Right lobe of liver (tissue), 6 donors: ENCODE data around the gene FAM217A. TPM values are rescaled to one million over a fixed set of nuclear protein-coding genes. Genes with fewer than 3 reads are reported as not detected.

Source experiments
- ATAC-seq, 4 donors: fragments of 200-7000 bp; cut with Tn5 transposase; one replicate each; pipeline ENCODE4 v1.9.1; 2020; ENCODE audit warnings: mild to moderate bottlenecking in 4 of 4, moderate library complexity in 4 of 4
- DNase-seq, 3 donors: peaks; one replicate each; pipeline ENCODE4 v3.0.0-alpha.2; 2020
- H3K27ac ChIP-seq, 3 donors: fragments of 200-600 bp; one replicate each; pipeline ENCODE4 v1.8.0; 2022
- H3K27me3 ChIP-seq, 2 donors: fragments of 200-600 bp; one replicate each; pipeline ENCODE4 v1.8.0; 2022
- H3K36me3 ChIP-seq, 4 donors: fragments of 200-600 bp; sonication (generic) in 1 of 4; one replicate each; pipeline versions ENCODE4 v1.5.1 to v1.8.0; 2017 to 2022; ENCODE audit warnings: control low read depth in 1 of 4
- H3K4me1 ChIP-seq, 4 donors: fragments of 200-600 bp; sonication (generic) in 1 of 4; one replicate each; pipeline versions ENCODE4 v1.5.1 to v1.8.0; 2017 to 2022; ENCODE audit warnings: control low read depth in 1 of 4
- H3K4me3 ChIP-seq, 3 donors: fragments of 200-600 bp; one replicate each; pipeline ENCODE4 v1.8.0; 2022
- H3K9me3 ChIP-seq, 4 donors: fragments of 200-600 bp; sonication (generic) in 1 of 4; one replicate each; pipeline versions ENCODE4 v1.5.1 to v1.8.0; 2017 to 2022; ENCODE audit warnings: control low read depth in 1 of 4
- CTCF ChIP-seq, 4 donors: fragments of 200-600 bp in 3 of 4; fragments of 450-650 bp in 1 of 4; IDR thresholded peaks; one replicate each; pipeline versions ENCODE4 v1.5.1 to v1.8.0; 2016 to 2022; ENCODE audit warnings: antibody characterized with exemption in 4 of 4, mild to moderate bottlenecking in 2 of 4
- POLR2A ChIP-seq: fragments of 450-650 bp; IDR thresholded peaks from one replicate; pipeline ENCODE4 v1.6.1; 2017; ENCODE audit warnings: antibody characterized with exemption, mild to moderate bottlenecking
- WGBS: methylation state at CpG from one replicate; pipeline ENCODE4 v1.1.6; 2018; ENCODE audit warnings: low coverage, low lambda C conversion rate; ENCODE audit not compliant: insufficient coverage; ENCODE audit errors: missing lambda C conversion rate; 5-methylcytosine and 5-hydroxymethylcytosine counted together
- intact Hi-C, 2 donors: fragments of 100-400 bp; cut with DNase I; formaldehyde crosslinking; loops; one replicate each; pipeline versions ENCODE4 v1.11.2 to v1.14.1; 2022
- total RNA-seq, 6 experiments: library from RNA; depleted of rRNA in 2 of 6; stranded (reverse); fragments of >200 nt in 2 of 6; fragmentation: NEBNext Ultra II Directional in 3 of 6; extraction: Animal tissue kit (Norgen Biotek cat#: 25700) in 3 of 6; gene quantifications; one replicate each; pipeline versions ENCODE4 v1.1.0 to v1.2.4, GENCODE V29; 2016 to 2023
- donor health status: DM: no; HTN: yes; CAD: no.
- donor health status: DM: no; HTN: no; CAD: no.
- donor health status: DM: no; HTN: no; CAD: no.
- donor health status: DM: no; HTN: yes; CAD: no.
- donor health status: DM: no; HTN: yes; CAD: no.

The FAM217A gene
- total RNA-seq, 6 experiments from 2014 or later, result not detected

DNA sequence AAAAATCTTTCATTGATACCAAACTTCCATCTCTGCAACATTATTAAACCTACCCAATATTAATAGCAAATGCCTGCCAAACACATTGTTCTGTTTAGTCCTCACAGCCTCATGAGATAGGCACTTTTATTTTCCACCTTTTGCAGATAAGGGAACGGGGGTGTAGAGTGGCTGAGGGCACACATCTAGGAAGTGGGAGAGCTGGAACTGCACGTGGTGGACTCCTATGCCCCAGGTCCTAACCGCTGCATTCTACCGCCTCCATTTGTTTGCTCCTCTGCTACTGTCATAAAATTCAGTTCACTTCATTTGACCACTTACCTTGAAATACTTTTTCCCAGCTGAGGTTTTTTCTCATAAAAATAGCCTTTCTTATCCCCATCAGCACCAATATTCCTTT is 7.6 kb downstream of the FAM217A start:
- H3K9me3 ChIP-seq, result no peaks in the 10 kb centered on the region
- intact Hi-C loops, result no loop called here
- H3K4me1 ChIP-seq, result peaks cover 0 to 8% (median 0%) of the 10 kb centered on the region in 4 donors
- no peak overlapping the region for H3K4me3 ChIP-seq
- no peaks in the 10 kb centered on the region for H3K36me3 ChIP-seq
- TF ChIP-seq POLR2A (no peak), CTCF (IDR thresholded peaks at IDR 0.05) (no peak)
- ATAC-seq (no peak), DNase-seq (no peak)
- WGBS, result 67% methylated on average over 4 of the region's 4 CpGs
- no peaks in the 10 kb centered on the region for H3K27me3 ChIP-seq
- H3K27ac ChIP-seq, result no peak overlapping the region

DNA sequence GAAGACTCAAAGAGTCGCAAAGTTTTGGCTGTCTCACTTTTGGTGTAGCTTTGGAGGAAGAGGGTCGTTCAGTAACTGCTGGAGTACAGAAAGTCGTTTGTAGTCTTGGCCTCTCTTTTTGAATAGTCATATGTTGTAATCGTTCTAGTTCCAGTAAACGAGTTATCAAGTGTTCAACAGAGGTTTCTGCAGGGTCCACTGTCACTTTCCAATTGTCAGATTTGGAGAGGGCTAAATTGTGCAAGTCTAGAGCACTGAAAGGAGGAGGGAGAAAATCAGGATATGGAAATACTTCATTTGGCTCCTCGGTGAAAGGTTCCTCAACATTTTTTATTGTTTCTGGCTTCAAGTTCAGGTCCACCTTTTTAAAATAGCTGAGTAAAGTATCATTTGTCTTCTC is 9.7 kb downstream of the FAM217A start:
- no peaks in the 10 kb centered on the region for H3K9me3 ChIP-seq
- TF ChIP-seq POLR2A (no peak), CTCF (IDR thresholded peaks at IDR 0.05) (no peak)
- 71% methylated on average over 6 of the region's 6 CpGs for WGBS
- DNase-seq (no peak), ATAC-seq (no peak)
- peaks cover 0 to 6% (median 1%) of the 10 kb centered on the region in 4 donors for H3K36me3 ChIP-seq
- no peaks in the 10 kb centered on the region for H3K27me3 ChIP-seq
- intact Hi-C loops, result no loop called here
- peaks cover 0 to 12% (median 0%) of the 10 kb centered on the region in 4 donors for H3K4me1 ChIP-seq
- no peak overlapping the region for H3K4me3 ChIP-seq
- no peak overlapping the region for H3K27ac ChIP-seq

DNA sequence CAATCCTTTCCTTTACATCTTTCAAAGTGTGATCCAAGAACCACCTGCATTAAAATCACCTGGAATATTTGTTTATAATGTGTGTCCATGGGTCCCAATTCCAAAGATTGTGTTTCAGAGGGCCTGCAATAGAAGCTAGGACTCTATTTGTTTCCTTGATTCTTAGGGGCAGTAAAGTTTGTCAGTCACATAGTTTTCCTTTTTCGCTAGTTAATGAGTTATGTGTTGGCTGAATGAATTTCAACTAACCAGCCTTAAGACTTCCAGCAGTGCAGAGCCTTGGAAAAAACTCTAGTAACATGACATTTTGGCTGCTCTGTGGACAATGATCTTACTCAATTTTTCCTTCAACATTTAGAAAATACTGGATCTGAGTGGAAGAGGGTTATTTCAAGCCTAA is 11.3 kb downstream of the FAM217A start:
- 100% methylated on average over 1 of the region's 1 CpG for WGBS
- DNase-seq (no peak), ATAC-seq (no peak)
- TF ChIP-seq POLR2A, result no peak
- no peak for TF ChIP-seq CTCF (IDR thresholded peaks at IDR 0.05)
- H3K4me1 ChIP-seq, result peaks cover 0 to 12% (median 0%) of the 10 kb centered on the region in 4 donors
- intact Hi-C loops, result no loop called here
- H3K36me3 ChIP-seq, result peaks cover 0 to 19% (median 4%) of the 10 kb centered on the region in 4 donors
- no peak overlapping the region for H3K4me3 ChIP-seq
- H3K27me3 ChIP-seq, result no peaks in the 10 kb centered on the region
- H3K9me3 ChIP-seq, result no peaks in the 10 kb centered on the region
- no peak overlapping the region for H3K27ac ChIP-seq

GRCh38 chr6:4066029-4066755 is 12.7 kb downstream of the FAM217A start:
- no peak for DNase-seq
- Histone ChIP-seq H3K27me3 (no peaks in the 10 kb centered on the region), H3K9me3 (no peaks in the 10 kb centered on the region), H3K36me3 (peaks cover 0 to 33% (median 12%) of the 10 kb centered on the region in 4 donors), H3K4me1 (peaks cover 0 to 12% (median 0%) of the 10 kb centered on the region in 4 donors), H3K27ac (no peak overlapping the region), H3K4me3 (no peak overlapping the region)
- WGBS, result 50% methylated on average over 7 of the region's 7 CpGs
- no peak for TF ChIP-seq POLR2A
- TF ChIP-seq CTCF (IDR thresholded peaks at IDR 0.05), result no peak
- intact Hi-C loops, result no loop called here
- ATAC-seq, result peak; percentile 94 to 99 (median 97)
